Breast epithelium (tissue), 3 donors: ENCODE results near the gene DUSP28.

ENCODE experiments used
- POLR2A ChIP-seq: fragments of 450-650 bp; IDR thresholded peaks from one replicate; pipeline ENCODE4 v1.6.1; 2016; ENCODE audit warnings: antibody characterized with exemption, mild to moderate bottlenecking, moderate library complexity
- TF ChIP-seq, protein P1 (sequence below), 3 donors: fragments of 450-650 bp; IDR thresholded peaks; one replicate each; pipeline ENCODE4 v1.5.1; 2016 to 2017; ENCODE audit warnings: antibody characterized with exemption in 3 of 3, mild to moderate bottlenecking in 3 of 3, moderate library complexity in 3 of 3

DNA sequence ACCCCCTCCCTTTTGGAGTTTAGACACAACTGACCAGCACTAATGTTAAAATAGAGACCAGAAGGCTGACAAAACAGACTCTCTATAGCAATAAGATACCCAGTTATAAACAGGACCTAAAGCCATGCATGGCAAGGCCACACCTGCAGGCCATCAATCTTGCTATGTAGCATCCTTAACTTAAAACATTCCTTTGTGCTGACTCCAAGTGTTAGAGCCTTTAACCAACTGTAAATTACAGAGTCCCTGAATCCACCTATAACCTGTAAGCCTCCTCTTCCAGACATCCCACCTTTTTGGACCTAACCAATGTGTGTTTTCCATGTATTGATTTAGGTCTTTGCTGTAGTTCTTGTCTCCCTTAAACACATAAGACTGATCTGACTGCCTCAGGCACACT lies 20.3 kb upstream of the DUSP28 start:
- no peak for TF ChIP-seq POLR2A
- TF ChIP-seq, protein P1, sequence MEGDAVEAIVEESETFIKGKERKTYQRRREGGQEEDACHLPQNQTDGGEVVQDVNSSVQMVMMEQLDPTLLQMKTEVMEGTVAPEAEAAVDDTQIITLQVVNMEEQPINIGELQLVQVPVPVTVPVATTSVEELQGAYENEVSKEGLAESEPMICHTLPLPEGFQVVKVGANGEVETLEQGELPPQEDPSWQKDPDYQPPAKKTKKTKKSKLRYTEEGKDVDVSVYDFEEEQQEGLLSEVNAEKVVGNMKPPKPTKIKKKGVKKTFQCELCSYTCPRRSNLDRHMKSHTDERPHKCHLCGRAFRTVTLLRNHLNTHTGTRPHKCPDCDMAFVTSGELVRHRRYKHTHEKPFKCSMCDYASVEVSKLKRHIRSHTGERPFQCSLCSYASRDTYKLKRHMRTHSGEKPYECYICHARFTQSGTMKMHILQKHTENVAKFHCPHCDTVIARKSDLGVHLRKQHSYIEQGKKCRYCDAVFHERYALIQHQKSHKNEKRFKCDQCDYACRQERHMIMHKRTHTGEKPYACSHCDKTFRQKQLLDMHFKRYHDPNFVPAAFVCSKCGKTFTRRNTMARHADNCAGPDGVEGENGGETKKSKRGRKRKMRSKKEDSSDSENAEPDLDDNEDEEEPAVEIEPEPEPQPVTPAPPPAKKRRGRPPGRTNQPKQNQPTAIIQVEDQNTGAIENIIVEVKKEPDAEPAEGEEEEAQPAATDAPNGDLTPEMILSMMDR (IDR thresholded peaks at IDR 0.05), result no peak
